Neural progenitor cell (in vitro differentiated cells): ENCODE data around the gene LTO1. TPM values are rescaled to one million over a fixed set of nuclear protein-coding genes. Genes with fewer than 3 reads are reported as not detected.

ENCODE experiments used
- DNase-seq: peaks from one replicate; pipeline ENCODE4 v3.0.0-alpha.2; 2016; ENCODE audit warnings: low spot score
- H2AFZ ChIP-seq: fragments of 200-600 bp; sonication (generic); replicated peaks from 2 replicates; pipeline ENCODE4 v1.6.1; 2016; ENCODE audit warnings: antibody characterized with exemption
- H3F3A ChIP-seq: fragments of 200-600 bp; sonication (generic); 2 replicates; pipeline ENCODE4 v1.6.1; 2016; ENCODE audit warnings: antibody characterized with exemption, low read depth
- H3K27ac ChIP-seq: fragments of 200-600 bp; sonication (generic); 2 replicates; pipeline ENCODE4 v1.5.1; 2016; ENCODE audit warnings: mild to moderate bottlenecking
- H3K27me3 ChIP-seq: fragments of 200-600 bp; sonication (generic); 2 replicates; pipeline ENCODE4 v1.6.1; 2016; ENCODE audit warnings: mild to moderate bottlenecking, moderate library complexity
- H3K36me3 ChIP-seq: fragments of 200-600 bp; sonication (generic); 2 replicates; pipeline ENCODE4 v1.5.1; 2016
- H3K4me1 ChIP-seq: fragments of 200-600 bp; sonication (generic); 2 replicates; pipeline ENCODE4 v1.6.1; 2016; ENCODE audit warnings: mixed run types
- H3K4me2 ChIP-seq: fragments of 200-600 bp; sonication (generic); 2 replicates; pipeline ENCODE4 v1.6.1; 2016
- H3K4me3 ChIP-seq: fragments of 200-600 bp; sonication (generic); 2 replicates; pipeline ENCODE4 v1.5.1; 2016
- H3K79me2 ChIP-seq: fragments of 200-600 bp; sonication (generic); 2 replicates; pipeline ENCODE4 v1.6.1; 2016; ENCODE audit warnings: low read depth
- H3K9ac ChIP-seq: fragments of 200-600 bp; sonication (generic); 2 replicates; pipeline ENCODE4 v1.6.1; 2016
- H3K9me3 ChIP-seq: fragments of 200-600 bp; sonication (generic); 2 replicates; pipeline ENCODE4 v1.5.1; 2016; ENCODE audit warnings: low read depth
- H4K20me1 ChIP-seq: fragments of 200-600 bp; sonication (generic); 2 replicates; pipeline ENCODE4 v1.6.1; 2016; ENCODE audit warnings: low read depth
- H3K27ac Mint-ChIP-seq: 3 replicates; pipeline ENCODE4 v1.8.0; 2021; ENCODE audit warnings: mixed read lengths
- H3K27me3 Mint-ChIP-seq: 2 replicates; pipeline ENCODE4 v1.8.0; 2022; ENCODE audit warnings: low read depth, mild to moderate bottlenecking, inconsistent platforms, moderate library complexity, mixed read lengths; ENCODE audit not compliant: insufficient read depth
- H3K36me3 Mint-ChIP-seq: 3 replicates; pipeline ENCODE4 v1.8.0; 2021; ENCODE audit warnings: mixed read lengths
- H3K4me1 Mint-ChIP-seq: 3 replicates; pipeline ENCODE4 v1.8.0; 2021; ENCODE audit warnings: mixed read lengths
- H3K4me3 Mint-ChIP-seq: 3 replicates; pipeline ENCODE4 v1.8.0; 2021; ENCODE audit warnings: mild to moderate bottlenecking, moderate library complexity, mixed read lengths
- H3K9me3 Mint-ChIP-seq: 3 replicates; pipeline ENCODE4 v1.8.0; 2020; ENCODE audit warnings: mixed read lengths
- EZH2 ChIP-seq: fragments of 200-600 bp; sonication (generic); IDR thresholded peaks from 2 replicates; pipeline ENCODE4 v1.6.1; 2017; ENCODE audit warnings: antibody characterized with exemption, mild to moderate bottlenecking, moderate library complexity
- EZH2phosphoT487 ChIP-seq: fragments of 200-600 bp; sonication (generic); IDR thresholded peaks from 2 replicates; pipeline ENCODE4 v1.6.1; 2017; ENCODE audit warnings: antibody characterized with exemption
- total RNA-seq: library from RNA; depleted of rRNA; stranded (reverse); fragments of >200 nt; gene quantifications from 2 replicates; pipeline ENCODE4 v1.2.3, GENCODE V29; 2015; ENCODE audit warnings: low replicate concordance
- TF ChIP-seq, protein P1 (sequence below): fragments of 200-600 bp; sonication (generic); IDR thresholded peaks from 2 replicates; pipeline ENCODE4 v1.5.1; 2017; ENCODE audit warnings: antibody characterized with exemption, mild to moderate bottlenecking

Gene LTO1
- total RNA-seq, 1 donor from 2014 or later, result 11.9 TPM

DNA sequence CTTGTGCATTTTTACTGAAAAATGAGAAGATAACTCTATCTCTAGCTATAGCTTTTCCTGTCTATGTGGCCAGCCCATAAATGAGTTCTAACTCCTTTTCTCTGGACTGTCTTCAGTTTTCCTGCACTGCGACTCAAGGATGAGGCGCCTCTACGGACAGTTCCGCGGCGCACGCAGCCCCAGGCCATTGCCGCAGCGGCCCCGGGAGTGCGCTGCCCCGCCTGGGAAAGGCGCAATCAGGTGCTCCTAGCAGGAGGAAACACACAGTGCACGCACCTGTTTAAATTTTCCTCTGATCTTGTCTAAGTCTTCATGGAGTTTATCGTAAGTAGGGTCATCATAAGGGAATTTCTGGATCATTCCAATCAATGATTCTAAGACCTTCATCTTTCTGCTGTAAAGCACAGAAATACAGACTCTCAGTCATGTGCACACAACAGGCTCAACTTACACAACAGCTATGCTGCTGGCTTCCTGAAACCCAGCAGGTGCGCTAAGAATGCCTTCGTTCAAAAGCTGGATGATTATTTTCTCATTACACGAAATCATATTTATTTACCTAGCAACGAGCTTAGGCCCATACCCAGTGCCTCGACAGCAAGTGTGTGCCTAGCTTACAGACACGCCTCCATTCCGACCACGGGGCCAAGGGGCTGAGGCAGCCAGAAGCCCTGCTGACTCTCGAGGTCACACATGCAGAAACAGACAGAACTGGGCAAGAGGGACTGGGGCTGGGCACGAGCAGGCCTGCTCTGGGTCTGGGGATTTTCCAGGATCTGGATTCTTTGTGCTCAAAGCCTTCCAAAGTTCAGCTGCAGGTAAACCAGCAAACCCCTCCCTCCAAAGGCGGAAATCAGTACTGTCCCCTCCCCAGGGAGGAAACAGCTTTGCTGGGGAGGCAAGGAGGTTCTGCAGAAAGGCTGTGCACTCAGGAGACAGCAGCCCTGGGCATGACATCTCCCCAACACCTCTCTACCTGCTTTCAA is 7.2 kb downstream of the LTO1 start:
- no peak overlapping the region for H3K4me3 Mint-ChIP-seq
- peak overlapping the region; percentile 10 for H3K27ac Mint-ChIP-seq
- Histone ChIP-seq H3K9me3 (no peaks in the 10 kb centered on the region), H2AFZ (no peak overlapping the region), H3K4me1 (no peaks in the 10 kb centered on the region), H3K36me3 (no peaks in the 10 kb centered on the region), H3K79me2 (no peaks in the 10 kb centered on the region), H3K9ac (no peak overlapping the region), H3K27ac (no peak overlapping the region), H3K27me3 (no peaks in the 10 kb centered on the region), H3K4me2 (no peak overlapping the region), H3F3A (peaks cover 12% of the 10 kb centered on the region), H4K20me1 (no peaks in the 10 kb centered on the region), H3K4me3 (no peak overlapping the region)
- TF ChIP-seq, protein P1, sequence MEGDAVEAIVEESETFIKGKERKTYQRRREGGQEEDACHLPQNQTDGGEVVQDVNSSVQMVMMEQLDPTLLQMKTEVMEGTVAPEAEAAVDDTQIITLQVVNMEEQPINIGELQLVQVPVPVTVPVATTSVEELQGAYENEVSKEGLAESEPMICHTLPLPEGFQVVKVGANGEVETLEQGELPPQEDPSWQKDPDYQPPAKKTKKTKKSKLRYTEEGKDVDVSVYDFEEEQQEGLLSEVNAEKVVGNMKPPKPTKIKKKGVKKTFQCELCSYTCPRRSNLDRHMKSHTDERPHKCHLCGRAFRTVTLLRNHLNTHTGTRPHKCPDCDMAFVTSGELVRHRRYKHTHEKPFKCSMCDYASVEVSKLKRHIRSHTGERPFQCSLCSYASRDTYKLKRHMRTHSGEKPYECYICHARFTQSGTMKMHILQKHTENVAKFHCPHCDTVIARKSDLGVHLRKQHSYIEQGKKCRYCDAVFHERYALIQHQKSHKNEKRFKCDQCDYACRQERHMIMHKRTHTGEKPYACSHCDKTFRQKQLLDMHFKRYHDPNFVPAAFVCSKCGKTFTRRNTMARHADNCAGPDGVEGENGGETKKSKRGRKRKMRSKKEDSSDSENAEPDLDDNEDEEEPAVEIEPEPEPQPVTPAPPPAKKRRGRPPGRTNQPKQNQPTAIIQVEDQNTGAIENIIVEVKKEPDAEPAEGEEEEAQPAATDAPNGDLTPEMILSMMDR, result no peak
- TF ChIP-seq EZH2phosphoT487 (no peak), EZH2 (no peak)
- no peak for DNase-seq
- peaks cover 2% of the 10 kb centered on the region for H3K27me3 Mint-ChIP-seq
- H3K4me1 Mint-ChIP-seq, result peaks cover 22% of the 10 kb centered on the region
- no peaks in the 10 kb centered on the region for H3K9me3 Mint-ChIP-seq
- H3K36me3 Mint-ChIP-seq, result peaks cover 12% of the 10 kb centered on the region

DNA sequence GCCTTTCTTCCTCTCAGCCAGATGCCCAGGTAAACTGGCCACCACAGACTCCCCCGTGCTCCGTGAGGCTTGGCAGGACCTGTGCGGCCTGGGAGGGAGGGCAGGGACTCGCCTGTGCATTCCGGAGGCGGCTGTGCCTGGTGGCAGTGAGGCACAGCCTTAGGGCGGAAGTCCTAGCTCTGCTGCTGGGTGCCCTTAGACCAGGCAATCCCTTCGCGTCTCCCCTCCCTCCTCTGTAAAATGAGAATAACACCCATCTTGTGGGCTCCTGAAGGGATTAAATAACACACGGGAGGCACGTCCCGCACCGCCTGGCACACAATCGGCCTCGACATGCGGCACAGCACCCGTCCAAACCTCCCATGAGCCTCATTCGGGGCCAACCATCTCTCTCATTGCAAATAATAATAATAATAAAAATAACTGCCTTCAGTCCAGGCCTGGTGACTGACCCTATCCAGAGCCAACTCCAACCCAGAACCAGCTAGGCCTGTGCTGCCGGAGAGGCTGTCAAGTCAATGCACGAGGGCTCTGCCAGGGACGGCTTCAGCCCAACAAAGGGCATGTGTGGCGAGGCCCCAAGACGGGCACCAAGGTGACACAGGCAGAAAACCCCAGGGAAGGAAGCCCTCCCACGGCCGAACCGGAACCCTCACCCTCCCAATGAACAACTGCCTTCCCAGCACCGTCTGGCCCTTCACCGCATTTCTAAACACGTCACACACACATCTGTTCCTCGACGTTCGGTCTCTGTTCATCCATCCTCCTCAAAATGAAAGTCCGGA is 8.2 kb downstream of the LTO1 start:
- no peak overlapping the region for H3K9ac ChIP-seq
- H2AFZ ChIP-seq, result no peak overlapping the region
- no peaks in the 10 kb centered on the region for H3K27me3 ChIP-seq
- H3K4me1 ChIP-seq, result no peaks in the 10 kb centered on the region
- no peaks in the 10 kb centered on the region for H3K9me3 Mint-ChIP-seq
- H3K4me3 ChIP-seq, result no peak overlapping the region
- H3K4me2 ChIP-seq, result no peak overlapping the region
- H3K27ac Mint-ChIP-seq, result no peak overlapping the region
- DNase-seq, result no peak
- H3K36me3 ChIP-seq, result no peaks in the 10 kb centered on the region
- peaks cover 2% of the 10 kb centered on the region for H3K27me3 Mint-ChIP-seq
- no peaks in the 10 kb centered on the region for H3K79me2 ChIP-seq
- no peak overlapping the region for H3K27ac ChIP-seq
- no peaks in the 10 kb centered on the region for H3K9me3 ChIP-seq
- H3K36me3 Mint-ChIP-seq, result peaks cover 12% of the 10 kb centered on the region
- peaks cover 12% of the 10 kb centered on the region for H3F3A ChIP-seq
- peaks cover 30% of the 10 kb centered on the region for H3K4me1 Mint-ChIP-seq
- H3K4me3 Mint-ChIP-seq, result no peak overlapping the region
- H4K20me1 ChIP-seq, result peaks cover 5% of the 10 kb centered on the region
- TF ChIP-seq EZH2phosphoT487, result no peak
- TF ChIP-seq, protein P1, result no peak
- TF ChIP-seq EZH2, result no peak

DNA sequence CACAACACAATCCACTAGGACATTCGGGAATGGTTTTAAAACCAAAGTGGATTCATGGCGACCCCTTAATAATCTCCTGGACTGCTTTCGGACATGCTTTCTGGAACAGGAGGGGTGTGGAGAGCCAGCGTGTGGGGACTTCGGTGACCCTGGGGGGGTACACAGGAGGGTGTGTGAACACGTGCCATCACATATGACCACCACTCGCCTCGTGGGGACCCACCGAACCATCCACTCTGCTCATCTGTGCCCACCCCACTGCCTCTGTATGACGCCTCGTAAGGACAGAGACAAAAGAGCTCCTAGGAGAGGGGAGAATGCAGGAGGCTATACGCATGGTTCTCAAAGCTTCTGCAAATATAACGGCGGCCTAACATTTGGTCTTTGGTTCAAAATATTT is 8.9 kb downstream of the LTO1 start:
- H3K9ac ChIP-seq, result no peak overlapping the region
- no peak overlapping the region for H3K4me2 ChIP-seq
- Mint-ChIP-seq H3K4me1 (peaks cover 35% of the 10 kb centered on the region), H3K9me3 (no peaks in the 10 kb centered on the region), H3K27me3 (peaks cover 5% of the 10 kb centered on the region), H3K4me3 (no peak overlapping the region), H3K36me3 (peaks cover 12% of the 10 kb centered on the region), H3K27ac (no peak overlapping the region)
- H4K20me1 ChIP-seq, result peaks cover 6% of the 10 kb centered on the region
- no peak for DNase-seq
- no peaks in the 10 kb centered on the region for H3K79me2 ChIP-seq
- H3F3A ChIP-seq, result peaks cover 10% of the 10 kb centered on the region
- H3K27ac ChIP-seq, result no peak overlapping the region
- no peak overlapping the region for H2AFZ ChIP-seq
- no peaks in the 10 kb centered on the region for H3K36me3 ChIP-seq
- no peaks in the 10 kb centered on the region for H3K27me3 ChIP-seq
- H3K4me3 ChIP-seq, result no peak overlapping the region
- H3K9me3 ChIP-seq, result no peaks in the 10 kb centered on the region
- no peaks in the 10 kb centered on the region for H3K4me1 ChIP-seq
- TF ChIP-seq EZH2phosphoT487 (no peak), EZH2 (no peak)
- TF ChIP-seq, protein P1, result no peak
